H9 (cell line): ENCODE measurements around the gene NKD1. TPM values are rescaled to one million over a fixed set of nuclear protein-coding genes. Genes with fewer than 3 reads are reported as not detected.

Experiments
- DNase-seq: peaks from one replicate; pipeline ENCODE4 v3.0.0-alpha.2; 2017
- H2AFZ ChIP-seq: one replicate; pipeline ENCODE4 v1.6.1; 2013; ENCODE audit warnings: mild to moderate bottlenecking, low read length, control low read depth, moderate library complexity
- H2AK5ac ChIP-seq: 2 replicates; pipeline ENCODE4 v1.6.1; 2013; ENCODE audit warnings: low read length, control low read depth, mixed read lengths; ENCODE audit not compliant: insufficient read length
- H2BK120ac ChIP-seq: one replicate; pipeline ENCODE4 v1.6.1; 2013; ENCODE audit warnings: low read depth, mild to moderate bottlenecking, low read length, control low read depth, inconsistent platforms; ENCODE audit not compliant: poor library complexity, severe bottlenecking
- H2BK12ac ChIP-seq: 2 replicates; pipeline ENCODE4 v1.6.1; 2013; ENCODE audit warnings: low read length, control low read depth, mixed read lengths, low read depth; ENCODE audit not compliant: insufficient read length
- H2BK15ac ChIP-seq: 2 replicates; pipeline ENCODE4 v1.6.1; 2013; ENCODE audit warnings: low read depth, low read length, control low read depth
- H2BK20ac ChIP-seq: one replicate; pipeline ENCODE4 v1.6.1; 2013; ENCODE audit warnings: low read depth, mild to moderate bottlenecking, low read length, control low read depth, inconsistent platforms; ENCODE audit not compliant: poor library complexity, severe bottlenecking
- H2BK5ac ChIP-seq: 2 replicates; pipeline ENCODE4 v1.6.1; 2013; ENCODE audit warnings: low read length, control low read depth, mixed read lengths; ENCODE audit not compliant: insufficient read length
- H3K14ac ChIP-seq: 2 replicates; pipeline ENCODE4 v1.6.1; 2013; ENCODE audit warnings: low read length, control low read depth; ENCODE audit not compliant: insufficient read depth
- H3K18ac ChIP-seq: 2 replicates; pipeline ENCODE4 v1.6.1; 2013; ENCODE audit warnings: low read depth, mild to moderate bottlenecking, mixed read lengths, low read length, control low read depth; ENCODE audit not compliant: insufficient read length
- H3K23ac ChIP-seq: 2 replicates; pipeline ENCODE4 v1.6.1; 2013; ENCODE audit warnings: low read length, control low read depth, mixed read lengths, low read depth; ENCODE audit not compliant: insufficient read length
- H3K23me2 ChIP-seq: 2 replicates; pipeline ENCODE4 v1.6.1; 2013; ENCODE audit warnings: low read depth, mild to moderate bottlenecking, mixed read lengths, low read length, control low read depth; ENCODE audit not compliant: insufficient read length, poor library complexity, severe bottlenecking
- H3K27ac ChIP-seq: 2 replicates; pipeline ENCODE4 v1.5.1; 2013; ENCODE audit warnings: low read length, control low read depth, mixed read lengths, low read depth; ENCODE audit not compliant: insufficient read length
- H3K27me3 ChIP-seq: 2 replicates; pipeline ENCODE4 v1.6.1; 2013; ENCODE audit warnings: low read length, control low read depth, inconsistent platforms; ENCODE audit not compliant: insufficient read depth
- H3K4ac ChIP-seq: 2 replicates; pipeline ENCODE4 v1.6.1; 2013; ENCODE audit warnings: low read depth, mild to moderate bottlenecking, control low read depth, inconsistent platforms, low read length, moderate library complexity
- H3K4me1 ChIP-seq: 2 replicates; pipeline ENCODE4 v1.6.1; 2013; ENCODE audit warnings: low read length, control low read depth, inconsistent platforms; ENCODE audit not compliant: insufficient read depth
- H3K4me2 ChIP-seq: 2 replicates; pipeline ENCODE4 v1.6.1; 2013; ENCODE audit warnings: low read length, control low read depth, mixed read lengths; ENCODE audit not compliant: insufficient read length, insufficient read depth
- H3K56ac ChIP-seq: 2 replicates; pipeline ENCODE4 v1.6.1; 2013; ENCODE audit warnings: low read depth, mild to moderate bottlenecking, mixed read lengths, low read length, control low read depth; ENCODE audit not compliant: insufficient read length
- H3K79me1 ChIP-seq: 2 replicates; pipeline ENCODE4 v1.6.1; 2013; ENCODE audit warnings: low read depth, mild to moderate bottlenecking, moderate library complexity, low read length, control low read depth, inconsistent platforms; ENCODE audit not compliant: insufficient read depth, poor library complexity, severe bottlenecking
- H3K79me2 ChIP-seq: 2 replicates; pipeline ENCODE4 v1.6.1; 2013; ENCODE audit warnings: low read length, control low read depth, inconsistent platforms; ENCODE audit not compliant: insufficient read depth
- H3K9ac ChIP-seq: 2 replicates; pipeline ENCODE4 v1.6.1; 2013; ENCODE audit warnings: low read length, control low read depth, mixed read lengths; ENCODE audit not compliant: insufficient read length; ENCODE audit errors: extremely low read depth
- H3K9me3 ChIP-seq: one replicate; pipeline ENCODE4 v1.6.1; 2013; ENCODE audit warnings: low read depth, low read length, inconsistent platforms; ENCODE audit not compliant: control insufficient read depth
- H3T11ph ChIP-seq: one replicate; pipeline ENCODE4 v1.6.1; 2013; ENCODE audit warnings: mild to moderate bottlenecking, low read length, control low read depth, inconsistent platforms
- H4K20me1 ChIP-seq: one replicate; pipeline ENCODE4 v1.6.1; 2013; ENCODE audit not compliant: control insufficient read depth, insufficient read length, insufficient read depth
- H4K5ac ChIP-seq: 2 replicates; pipeline ENCODE4 v1.6.1; 2013; ENCODE audit warnings: low read depth, mild to moderate bottlenecking, mixed read lengths, low read length, control low read depth; ENCODE audit not compliant: insufficient read length
- H4K8ac ChIP-seq: replicated peaks from 2 replicates; pipeline ENCODE4 v1.6.1; 2013; ENCODE audit warnings: low read length, control low read depth, mixed read lengths, low read depth; ENCODE audit not compliant: insufficient read length
- H4K91ac ChIP-seq: 2 replicates; pipeline ENCODE4 v1.6.1; 2013; ENCODE audit warnings: low read depth, mild to moderate bottlenecking, moderate library complexity, mixed read lengths, low read length, control low read depth; ENCODE audit not compliant: insufficient read length
- H3K27ac Mint-ChIP-seq, 3 experiments: 2 replicates in 2 of 3; 3 replicates in 1 of 3; pipeline ENCODE4 v1.8.0; 2020 to 2021; ENCODE audit warnings: mixed read lengths in 3 of 3, mild to moderate bottlenecking in 1 of 3, moderate library complexity in 1 of 3
- H3K27me3 Mint-ChIP-seq: 2 replicates; pipeline ENCODE4 v1.8.0; 2021; ENCODE audit warnings: low read depth, mild to moderate bottlenecking, moderate library complexity, mixed read lengths
- H3K36me3 Mint-ChIP-seq, 3 experiments: 2 replicates in 2 of 3; 3 replicates in 1 of 3; pipeline ENCODE4 v1.8.0; 2020 to 2021; ENCODE audit warnings: low read depth in 3 of 3, mixed read lengths in 3 of 3; ENCODE audit not compliant: insufficient read depth in 1 of 3
- H3K4me1 Mint-ChIP-seq, 2 experiments: 2 replicates each; pipeline ENCODE4 v1.8.0; 2020; ENCODE audit warnings: mixed read lengths in 2 of 2
- H3K4me3 Mint-ChIP-seq, 2 experiments: 2 replicates in 1 of 2; 3 replicates in 1 of 2; pipeline ENCODE4 v1.8.0; 2020 to 2021; ENCODE audit warnings: mild to moderate bottlenecking in 2 of 2, mixed read lengths in 2 of 2, moderate library complexity in 1 of 2
- H3K9me3 Mint-ChIP-seq, 2 experiments: 2 replicates in 1 of 2; 3 replicates in 1 of 2; pipeline ENCODE4 v1.8.0; 2020; ENCODE audit warnings: mild to moderate bottlenecking in 2 of 2, mixed read lengths in 2 of 2, moderate library complexity in 1 of 2
- CTCF ChIP-seq: fragments of 200-600 bp; sonication (generic); conservative IDR thresholded peaks from 3 replicates; pipeline ENCODE4 v1.8.0; 2021; ENCODE audit warnings: antibody characterized with exemption, mild to moderate bottlenecking
- WGBS: extraction: QIAGEN DNeasy Blood & Tissue Kit; methylation state at CpG from one replicate; pipeline ENCODE4 v1.1.7; 2013; ENCODE audit warnings: missing lambda C conversion rate, low lambda C conversion rate, mixed read lengths; ENCODE audit not compliant: insufficient read length; ENCODE audit errors: extremely low coverage; 5-methylcytosine and 5-hydroxymethylcytosine counted together
- total RNA-seq: library from RNA; stranded (reverse); gene quantifications from 2 replicates; pipeline ENCODE4 v1.2.1, GENCODE V29; 2021

The NKD1 gene
- total RNA-seq, 1 experiment from 2014 or later: 1.9 TPM

DNA sequence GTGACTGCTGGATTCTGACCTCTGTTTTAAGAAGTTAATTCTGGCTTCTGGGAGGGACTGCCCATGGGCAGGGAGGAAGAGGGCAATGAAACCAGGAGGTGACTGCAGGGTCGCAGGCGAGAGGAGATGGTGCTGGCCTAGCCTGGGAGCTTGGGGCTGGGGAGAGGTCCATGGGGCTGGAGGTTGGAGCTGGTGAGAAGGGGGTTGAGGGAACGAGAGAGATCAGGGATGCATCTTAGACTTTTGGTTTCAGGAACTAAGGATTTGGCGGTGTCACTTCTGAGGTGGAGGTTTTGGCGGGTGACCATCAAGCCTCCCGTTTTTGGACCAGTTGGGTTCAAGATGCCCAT lies 64.6 kb downstream of the NKD1 start:
- Histone ChIP-seq H2BK20ac (no peak overlapping the region), H3K27ac (no peak overlapping the region), H3K79me2 (no peaks in the 10 kb centered on the region), H3K79me1 (no peaks in the 10 kb centered on the region), H4K8ac (no peak overlapping the region), H3K4me2 (no peak overlapping the region), H3K14ac (no peak overlapping the region), H2BK12ac (no peak overlapping the region), H3K23me2 (no peaks in the 10 kb centered on the region), H3K4ac (no peak overlapping the region), H3K4me1 (no peaks in the 10 kb centered on the region), H3K9me3 (no peaks in the 10 kb centered on the region), H3K18ac (no peak overlapping the region), H2BK15ac (no peak overlapping the region), H4K5ac (no peak overlapping the region), H4K20me1 (no peaks in the 10 kb centered on the region), H3K27me3 (no peaks in the 10 kb centered on the region), H3T11ph (no peak overlapping the region), H3K9ac (no peak overlapping the region), H2AFZ (no peak overlapping the region), H3K56ac (no peak overlapping the region), H2AK5ac (no peak overlapping the region), H2BK120ac (no peak overlapping the region), H4K91ac (no peak overlapping the region), H2BK5ac (no peak overlapping the region), H3K23ac (no peak overlapping the region)
- DNase-seq: no peak
- WGBS: no CpG with 5 or more reads among the region's 6 CpGs
- H3K9me3 Mint-ChIP-seq: no peaks in the 10 kb centered on the region
- no peaks in the 10 kb centered on the region; a peak in 1 of 7 replicates for H3K36me3 Mint-ChIP-seq
- H3K4me1 Mint-ChIP-seq: peaks cover 32 to 40% of the 10 kb centered on the region in 2 experiments
- peaks cover 29% of the 10 kb centered on the region for H3K27me3 Mint-ChIP-seq
- TF ChIP-seq CTCF: no peak
- H3K4me3 Mint-ChIP-seq: no peak overlapping the region
- H3K27ac Mint-ChIP-seq: no peak overlapping the region
